Subcutaneous adipose tissue (tissue), 4 donors: ENCODE data around the gene CTCFL. TPM values are rescaled to one million over a fixed set of nuclear protein-coding genes. Genes with fewer than 3 reads are reported as not detected.

Experiments
- total RNA-seq, 4 donors: library from RNA; depleted of rRNA; stranded (reverse); fragments of >200 nt; gene quantifications; one replicate each; pipeline ENCODE4 v1.1.0, GENCODE V29; 2016
- TF ChIP-seq, protein P1 (sequence below): fragments of 450-650 bp; IDR thresholded peaks from one replicate; pipeline ENCODE4 v1.5.1; 2016; ENCODE audit warnings: low read depth, mild to moderate bottlenecking, control low read depth, antibody characterized with exemption, moderate library complexity

Gene CTCFL
- total RNA-seq, 4 donors from 2014 or later = 0.17 TPM; not detected in 3

DNA sequence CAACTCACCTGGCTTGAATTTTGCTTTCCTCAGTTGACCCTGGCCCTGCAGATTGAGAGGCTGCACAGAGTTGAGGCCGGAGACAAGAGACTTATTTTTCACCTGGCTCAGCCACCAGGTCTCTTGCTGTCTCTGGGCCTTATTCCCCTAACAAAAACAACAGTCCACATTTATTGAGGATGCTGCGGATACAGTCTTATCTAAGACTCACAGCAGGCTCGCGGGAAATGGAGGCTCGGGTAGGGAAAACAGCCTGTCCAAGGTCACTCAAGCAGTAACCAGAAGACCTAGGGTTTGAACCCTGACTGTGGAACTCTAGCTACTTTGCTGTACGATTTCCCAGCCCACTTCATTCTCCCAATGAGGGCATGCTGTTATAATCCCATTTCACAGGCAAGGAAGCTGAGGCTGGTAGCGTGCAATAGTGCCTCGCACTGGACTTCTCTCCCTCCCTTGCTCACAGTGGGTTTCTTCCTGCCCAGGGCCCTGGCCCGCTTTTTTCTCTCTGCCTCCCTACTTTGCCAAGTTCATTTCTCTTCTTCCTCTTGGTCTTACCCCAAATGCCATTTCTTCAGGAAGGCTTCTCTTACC, 76.1 kb downstream of the CTCFL start:
- TF ChIP-seq, protein P1, sequence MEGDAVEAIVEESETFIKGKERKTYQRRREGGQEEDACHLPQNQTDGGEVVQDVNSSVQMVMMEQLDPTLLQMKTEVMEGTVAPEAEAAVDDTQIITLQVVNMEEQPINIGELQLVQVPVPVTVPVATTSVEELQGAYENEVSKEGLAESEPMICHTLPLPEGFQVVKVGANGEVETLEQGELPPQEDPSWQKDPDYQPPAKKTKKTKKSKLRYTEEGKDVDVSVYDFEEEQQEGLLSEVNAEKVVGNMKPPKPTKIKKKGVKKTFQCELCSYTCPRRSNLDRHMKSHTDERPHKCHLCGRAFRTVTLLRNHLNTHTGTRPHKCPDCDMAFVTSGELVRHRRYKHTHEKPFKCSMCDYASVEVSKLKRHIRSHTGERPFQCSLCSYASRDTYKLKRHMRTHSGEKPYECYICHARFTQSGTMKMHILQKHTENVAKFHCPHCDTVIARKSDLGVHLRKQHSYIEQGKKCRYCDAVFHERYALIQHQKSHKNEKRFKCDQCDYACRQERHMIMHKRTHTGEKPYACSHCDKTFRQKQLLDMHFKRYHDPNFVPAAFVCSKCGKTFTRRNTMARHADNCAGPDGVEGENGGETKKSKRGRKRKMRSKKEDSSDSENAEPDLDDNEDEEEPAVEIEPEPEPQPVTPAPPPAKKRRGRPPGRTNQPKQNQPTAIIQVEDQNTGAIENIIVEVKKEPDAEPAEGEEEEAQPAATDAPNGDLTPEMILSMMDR = no peak

Other genes starting within 250 kb of the CTCFL start
- not detected for gene SPO11, start 195.3 kb downstream of the CTCFL start, total RNA-seq
- 10 to 100 TPM; 13.9 to 39.5 (median 16.4) TPM for gene RAE1, start 173.9 kb downstream of the CTCFL start, total RNA-seq
- 1 to 10 TPM; 3.7 to 9.1 (median 6.3) TPM for gene RBM38, start 133.7 kb downstream of the CTCFL start, total RNA-seq
- gene PCK1, start 36.0 kb upstream of the CTCFL start, total RNA-seq = 100 to 1,000 TPM; 152 to 643 (median 237) TPM
- 1 to 10 TPM in 1 of 4 donors, under 1 TPM in 2, not detected in 1; 0.57 to 1.0 (median 0.88) TPM for gene ZBP1, start 95.3 kb upstream of the CTCFL start, total RNA-seq
- gene PMEPA1, start 184.9 kb upstream of the CTCFL start, total RNA-seq = 10 to 100 TPM in 2 of 4 donors, 1 to 10 TPM in 2; 7.5 to 31.3 (median 13.9) TPM